HepG2 (cell line): Measurements from ENCODE around the gene AGPAT2. TPM values are rescaled to one million over a fixed set of nuclear protein-coding genes. Genes with fewer than 3 reads are reported as not detected.

Source experiments
- ATAC-seq: fragments of 200-7000 bp; cut with Tn5 transposase; 3 replicates; pipeline ENCODE4 v1.9.1; 2020; ENCODE audit warnings: mild to moderate bottlenecking, moderate library complexity
- Bru-seq: library from RNA; stranded (reverse); fragments of 400-500 nt; gene quantifications from one replicate; lab custom pipeline; 2021; lab: Mats Ljungman, UMichigan
- BruChase-seq, 2 experiments: library from RNA; stranded (reverse); fragments of 400-500 nt; gene quantifications; one replicate each; lab custom pipeline; 2021; lab: Mats Ljungman, UMichigan
- BruUV-seq: library from RNA; stranded (reverse); fragments of 400-500 nt; replicated peaks from 2 replicates; lab custom pipeline; 2021; lab: Mats Ljungman, UMichigan
- CTCF ChIA-PET: fragments of 300-600 bp; formaldehyde crosslinking; extraction: SDS; loops from one replicate; lab custom pipeline; 2021; ENCODE audit warnings: low total read pairs, inconsistent platforms, low intra/inter-chr PET ratio; lab: Yijun Ruan, JAX
- POLR2A ChIA-PET: fragments of 350-600 bp; sonication (Branson Sonifier 250); formaldehyde crosslinking; loops from one replicate; lab custom pipeline; 2020; ENCODE audit warnings: antibody characterized with exemption, inconsistent platforms; lab: Yijun Ruan, JAX
- DNase-seq: peaks from one replicate; pipeline ENCODE4 v3.0.0-alpha.2; 2015; ENCODE audit warnings: low spot score
- FAIRE-seq: peaks from 3 replicates; lab custom pipeline; 2011; peaks lifted over from hg19 to GRCh38; lab: Jason Lieb, UNC
- H2AFZ ChIP-seq: one replicate; pipeline ENCODE4 v1.6.1; 2011; ENCODE audit warnings: low read length, inconsistent platforms
- H3K27ac ChIP-seq: fragments of 300-600 bp; 3 replicates; pipeline ENCODE4 v1.8.0; 2011; ENCODE audit warnings: mixed run types, mild to moderate bottlenecking, mixed read lengths, low read length, inconsistent platforms; ENCODE audit not compliant: insufficient read depth; ENCODE audit errors: extremely low read length
- H3K27me3 ChIP-seq, 2 experiments: fragments of 200-600 bp in 1 of 2; 2 replicates in 1 of 2; 3 replicates in 1 of 2; pipeline versions ENCODE4 v1.6.0 to v1.8.0; 2011; ENCODE audit warnings: low read length in 2 of 2, mild to moderate bottlenecking in 2 of 2, moderate library complexity in 2 of 2, inconsistent platforms in 1 of 2; ENCODE audit not compliant: insufficient read depth in 2 of 2, control insufficient read depth in 1 of 2
- H3K36me3 ChIP-seq, 2 experiments: fragments of 200-600 bp in 1 of 2; replicated peaks in 1 of 2; 2 replicates in 1 of 2; 3 replicates in 1 of 2; pipeline versions ENCODE4 v1.5.1 to v1.8.0; 2011; ENCODE audit warnings: low read length in 2 of 2, inconsistent platforms in 1 of 2; ENCODE audit not compliant: insufficient read depth in 2 of 2, control insufficient read depth in 1 of 2
- H3K4me1 ChIP-seq: 2 replicates; pipeline ENCODE4 v1.5.1; 2012; ENCODE audit warnings: low read length, inconsistent platforms; ENCODE audit not compliant: insufficient read depth
- H3K4me2 ChIP-seq: 2 replicates; pipeline ENCODE4 v1.6.0; 2011; ENCODE audit warnings: low read depth, low read length, inconsistent platforms
- H3K4me3 ChIP-seq, 3 experiments: fragments of 200-600 bp in 1 of 3; sonication (generic), shearing (Covaris generic) in 1 of 3; replicated peaks in 1 of 3; 2 replicates each; pipeline ENCODE4 v1.5.1; 2011 to 2016; ENCODE audit warnings: low read length in 3 of 3, inconsistent platforms in 2 of 3, low read depth in 2 of 3, mild to moderate bottlenecking in 2 of 3, control low read depth in 1 of 3, mixed read lengths in 1 of 3; ENCODE audit not compliant: insufficient read depth in 1 of 3
- H3K79me2 ChIP-seq: one replicate; pipeline ENCODE4 v1.6.1; 2011; ENCODE audit warnings: low read length, inconsistent platforms; ENCODE audit not compliant: insufficient read depth
- H3K9ac ChIP-seq: 2 replicates; pipeline ENCODE4 v1.6.0; 2011; ENCODE audit warnings: mild to moderate bottlenecking, low read depth, low read length, inconsistent platforms; ENCODE audit not compliant: insufficient read depth
- H3K9me3 ChIP-seq: 2 replicates; pipeline ENCODE4 v1.5.1; 2012; ENCODE audit warnings: mild to moderate bottlenecking, low read length
- H4K20me1 ChIP-seq: 2 replicates; pipeline ENCODE4 v1.6.0; 2011; ENCODE audit warnings: inconsistent platforms, mild to moderate bottlenecking, low read length, moderate library complexity; ENCODE audit not compliant: insufficient read depth
- ATF4 ChIP-seq, 2 experiments: fragments of 450-650 bp in 1 of 2; sonication (generic) in 1 of 2; formaldehyde crosslinking; IDR thresholded peaks; 2 replicates each; pipeline versions ENCODE4 v1.5.0 to v1.8.0; 2020 to 2022; ENCODE audit warnings: mild to moderate bottlenecking in 1 of 2, missing genetic modification reagents in 1 of 2
- BRCA1 ChIP-seq: sonication (generic); formaldehyde crosslinking; IDR thresholded peaks from 2 replicates; pipeline ENCODE4 v1.4.0; 2020; ENCODE audit warnings: missing genetic modification reagents
- CREBL2 ChIP-seq: sonication (generic); formaldehyde crosslinking; IDR thresholded peaks from 2 replicates; pipeline ENCODE4 v1.8.1; 2023; ENCODE audit warnings: missing genetic modification reagents, mild to moderate bottlenecking, borderline replicate concordance
- DBP ChIP-seq: sonication (generic); formaldehyde crosslinking; IDR thresholded peaks from 2 replicates; pipeline ENCODE4 v1.4.0; 2020; ENCODE audit warnings: missing genetic modification reagents; ENCODE audit errors: not compliant biosample characterization
- HOXA9 ChIP-seq: sonication (generic); formaldehyde crosslinking; IDR thresholded peaks from 2 replicates; pipeline ENCODE4 v1.8.1; 2022; ENCODE audit warnings: missing genetic modification reagents, mild to moderate bottlenecking, moderate library complexity, borderline replicate concordance
- HOXD1 ChIP-seq: sonication (generic); formaldehyde crosslinking; IDR thresholded peaks from 2 replicates; pipeline ENCODE4 v1.5.0; 2020; ENCODE audit warnings: missing genetic modification reagents
- POLR2A ChIP-seq, 2 experiments: IDR thresholded peaks; 2 replicates each; pipeline ENCODE4 v1.6.1; 2011; ENCODE audit warnings: low read depth in 2 of 2, low read length in 2 of 2, mild to moderate bottlenecking in 1 of 2, moderate library complexity in 1 of 2; ENCODE audit not compliant: insufficient read depth in 1 of 2
- SAP130 ChIP-seq: IDR thresholded peaks from 2 replicates; pipeline ENCODE4 v1.6.1; 2016; ENCODE audit warnings: low read depth
- SNAPC2 ChIP-seq: sonication (generic); formaldehyde crosslinking; IDR thresholded peaks from 2 replicates; pipeline ENCODE4 v1.8.1; 2022; ENCODE audit warnings: mild to moderate bottlenecking, missing genetic modification reagents
- ZBTB3 ChIP-seq: sonication (generic); formaldehyde crosslinking; IDR thresholded peaks from 2 replicates; pipeline ENCODE4 v1.4.0; 2020; ENCODE audit warnings: low read depth, mild to moderate bottlenecking, moderate library complexity, missing genetic modification reagents, borderline replicate concordance
- ZNF34 ChIP-seq: sonication (generic); formaldehyde crosslinking; IDR thresholded peaks from 2 replicates; pipeline ENCODE4 v1.4.0; 2020; ENCODE audit warnings: mild to moderate bottlenecking, missing genetic modification reagents, borderline replicate concordance
- WGBS: methylation state at CpG from one replicate; pipeline ENCODE4 v1.1.6; 2017; ENCODE audit warnings: low lambda C conversion rate; 5-methylcytosine and 5-hydroxymethylcytosine counted together
- in situ Hi-C: cut with HindIII; loops from 2 replicates; pipeline ENCODE4 v1.10.0; 2017; ENCODE audit warnings: low pct_unique_long_range_greater_than_20kb; ENCODE audit not compliant: extremely low pct_ligation_motif_present
- intact Hi-C: fragments of 100-400 bp; cut with micrococcal nuclease; formaldehyde crosslinking; loops from one replicate; pipeline ENCODE4 v1.10.0; 2022; ENCODE audit not compliant: unreplicated experiment
- long read RNA-seq, 2 experiments: library from RNA in 1 of 2; library from polyadenylated mRNA in 1 of 2; stranded (forward) in 1 of 2; unstranded in 1 of 2; transcript quantifications; one replicate each; pipeline ENCODE4 v2.0.0, GENCODE V29; 2019 to 2022
- polyA minus RNA-seq, 3 experiments: library from RNA; depleted of rRNA, polyadenylated mRNA; stranded (reverse); fragments of >200 nt; gene quantifications; 2 replicates each; pipeline ENCODE4 v1.2.3, GENCODE V29; 2011; ENCODE audit warnings: low replicate concordance in 1 of 3
- polyA plus RNA-seq, 8 experiments: library from polyadenylated mRNA; depleted of rRNA in 3 of 8; stranded (reverse) in 7 of 8; unstranded in 1 of 8; fragments of >200 nt; fragmentation: Illumina TruSeq in 4 of 8; extraction: Trizol in 4 of 8; gene quantifications; 2 replicates each; pipeline versions ENCODE4 v1.2.1 to v1.2.3, GENCODE V29; 2011 to 2016; ENCODE audit warnings: low read depth in 4 of 8, missing spikeins in 1 of 8, mixed read lengths in 1 of 8; ENCODE audit not compliant: insufficient read depth in 1 of 8
- total RNA-seq, 5 experiments: library from RNA; depleted of rRNA; stranded (reverse); fragments of >200 nt; fragmentation: Illumina TruSeq; extraction: Trizol; gene quantifications; 2 replicates each; pipeline ENCODE4 v1.2.3, GENCODE V29; 2016; ENCODE audit warnings: low read depth in 1 of 5
- TF ChIP-seq, protein P1 (sequence below): sonication (generic); formaldehyde crosslinking; IDR thresholded peaks from 2 replicates; pipeline ENCODE4 v1.5.0; 2020; ENCODE audit warnings: mild to moderate bottlenecking, missing genetic modification reagents, moderate library complexity

The AGPAT2 gene
- total RNA-seq (2016; rRNA removed; fragmentation: Illumina TruSeq; extraction: Trizol) = 2.5 and 3.9 TPM in 2 replicates
- 5.2 and 5.9 TPM in 2 replicates for total RNA-seq (2016; cell fraction: cytosol; rRNA removed; fragmentation: Illumina TruSeq; extraction: Trizol; ENCODE audit: low read depth)
- total RNA-seq (2016; cell fraction: insoluble cytoplasmic fraction; rRNA removed; fragmentation: Illumina TruSeq; extraction: Trizol) = 2.1 and 3.5 TPM in 2 replicates
- 6.3 and 6.7 TPM in 2 replicates for total RNA-seq (2016; cell fraction: membrane; rRNA removed; fragmentation: Illumina TruSeq; extraction: Trizol)
- 3.1 and 3.9 TPM in 2 replicates for total RNA-seq (2016; cell fraction: nucleus; rRNA removed; fragmentation: Illumina TruSeq; extraction: Trizol)
- polyA plus RNA-seq (2011; rRNA removed) = 25.8 and 33.0 TPM in 2 replicates
- 34.1 and 37.6 TPM in 2 replicates for polyA plus RNA-seq (2011; cell fraction: cytosol; rRNA removed)
- 32.1 and 35.6 TPM in 2 replicates for polyA plus RNA-seq (2011; cell fraction: nucleus; rRNA removed)
- polyA plus RNA-seq (2012) = 9.3 and 10.6 TPM in 2 replicates
- 8.4 and 9.1 TPM in 2 replicates for polyA plus RNA-seq (2016; cell fraction: cytosol; fragmentation: Illumina TruSeq; extraction: Trizol; ENCODE audit: low read depth)
- polyA plus RNA-seq (2016; cell fraction: insoluble cytoplasmic fraction; fragmentation: Illumina TruSeq; extraction: Trizol; ENCODE audit: low read depth) = 3.6 and 3.8 TPM in 2 replicates
- 9.7 and 9.8 TPM in 2 replicates for polyA plus RNA-seq (2016; cell fraction: membrane; fragmentation: Illumina TruSeq; extraction: Trizol; ENCODE audit: low read depth)
- 8.2 and 8.4 TPM in 2 replicates for polyA plus RNA-seq (2016; cell fraction: nucleus; fragmentation: Illumina TruSeq; extraction: Trizol; ENCODE audit: insufficient read depth, low read depth)
- polyA minus RNA-seq (2011; rRNA and poly(A)+ RNA removed; ENCODE audit: low replicate concordance) = 34.1 and 96.5 TPM in 2 replicates
- polyA minus RNA-seq (2011; cell fraction: cytosol; rRNA and poly(A)+ RNA removed) = 12.3 and 17.9 TPM in 2 replicates
- polyA minus RNA-seq (2011; cell fraction: nucleus; rRNA and poly(A)+ RNA removed) = 6.1 and 6.2 TPM in 2 replicates
- percentile 29 among the genes with signal in this experiment for Bru-seq, nascent RNA
- percentile 28 among the genes with signal in this experiment for BruChase-seq, experiment 1, labeled RNA remaining after a 6-hour chase
- percentile 26 among the genes with signal in this experiment for BruChase-seq, experiment 2, labeled RNA remaining after a 2-hour chase
- long read RNA-seq, experiment 1, transcript AGPAT2-202 (6 exons, 1,512 nt) = major isoform, 41 of 49 reads
- long read RNA-seq, experiment 1, partial matches to known transcripts = 0 of 49 reads
- long read RNA-seq, experiment 1, other reads (novel, unspliced or antisense) = 3 of 49 reads
- long read RNA-seq, experiment 2, transcript AGPAT2-201 (5 exons, 1,391 nt) = minor isoform, 5 of 51 reads
- long read RNA-seq, experiment 2, transcript AGPAT2-202 (6 exons, 1,512 nt) = major isoform, 33 of 51 reads
- long read RNA-seq, experiment 2, partial matches to known transcripts = 1 of 51 reads
- long read RNA-seq, experiment 2, other reads (novel, unspliced or antisense) = 11 of 51 reads

DNA sequence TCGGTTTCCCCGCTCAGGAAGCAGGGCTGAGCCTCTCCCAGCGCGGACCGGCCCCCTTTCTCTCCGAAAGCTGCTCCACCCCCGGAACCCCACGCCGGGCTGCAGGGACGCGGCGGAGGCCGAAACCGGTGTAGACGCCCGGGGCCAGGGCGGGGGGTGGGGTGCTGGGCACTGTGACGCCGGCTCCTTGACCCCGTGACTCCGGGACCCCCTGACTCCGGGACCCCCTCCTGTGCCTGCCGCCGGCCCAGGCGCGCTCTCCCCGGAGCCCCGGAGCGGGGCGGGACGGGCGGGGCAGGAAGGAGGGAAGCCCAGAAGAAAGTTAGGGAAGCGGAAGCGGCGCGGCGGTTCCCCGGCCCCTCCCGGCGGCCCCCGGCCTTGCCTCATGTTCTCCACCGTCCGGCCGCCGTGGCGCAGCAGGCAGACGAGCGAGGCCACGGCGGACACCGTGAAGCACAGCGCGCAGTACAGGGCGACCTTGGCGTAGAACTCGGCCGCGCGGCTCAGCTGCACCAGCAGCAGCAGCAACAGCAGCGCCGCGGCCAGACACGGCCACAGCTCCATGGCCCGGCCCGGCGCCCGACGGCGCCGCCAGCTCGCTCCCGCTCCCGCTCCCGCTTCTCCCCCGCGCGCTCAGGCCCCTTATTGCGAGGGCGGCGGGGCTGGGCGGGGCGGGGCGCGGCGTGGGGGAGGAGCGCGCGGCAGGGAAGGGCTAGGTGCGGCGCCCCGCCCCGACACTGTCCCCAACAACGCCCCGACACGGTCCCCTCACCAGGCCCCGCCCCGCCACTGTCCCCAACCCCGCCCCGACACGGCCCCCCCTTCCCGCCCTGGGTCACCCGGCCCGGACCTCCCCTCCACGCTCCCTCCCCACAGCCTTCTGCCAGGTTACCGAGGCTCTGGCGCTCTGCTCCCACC, at the start of gene AGPAT2:
Gene AGPAT2, minus strand, starts transcription at position 664 of the 918 bp plus-strand sequence. Its CDS starts 100 bp downstream, at position 564.
- ChIA-PET CTCF (no interaction called here), POLR2A (interaction anchor here (1.6 kb wide), 1 partner anchor 10 kb away, joined by 4 read pairs; no protein-coding TSS in a partner anchor)
- FAIRE-seq (no peak), ATAC-seq (peak; percentile 64), DNase-seq (no peak)
- intact Hi-C loops (no loop called here), in situ Hi-C loops (no loop called here)
- peaks cover 17 to 62% of the 10 kb centered on the region in 2 experiments for H3K27me3 ChIP-seq
- H3K4me2 ChIP-seq = peak within 1 kb of the TSS; percentile 68
- no peaks in the 10 kb centered on the region for H3K9me3 ChIP-seq
- H3K27ac ChIP-seq = no peak within 1 kb of the TSS
- H3K9ac ChIP-seq = peak within 1 kb of the TSS; percentile 54; the same call in 1 of the 2 replicates
- H3K36me3 ChIP-seq = no peaks in the 10 kb centered on the region
- H3K79me2 ChIP-seq = no peaks in the 10 kb centered on the region
- BruUV-seq = no TSS peak
- peak within 1 kb of the TSS; percentile 42 to 75 (median 57); a peak in 5 of 6 replicates for H3K4me3 ChIP-seq
- no peaks in the 10 kb centered on the region for H4K20me1 ChIP-seq
- 0% methylated on average over 10 of the region's 106 CpGs for WGBS
- peaks cover 47% of the 10 kb centered on the region for H3K4me1 ChIP-seq
- no peak within 1 kb of the TSS for H2AFZ ChIP-seq
- TF ChIP-seq, protein P1, sequence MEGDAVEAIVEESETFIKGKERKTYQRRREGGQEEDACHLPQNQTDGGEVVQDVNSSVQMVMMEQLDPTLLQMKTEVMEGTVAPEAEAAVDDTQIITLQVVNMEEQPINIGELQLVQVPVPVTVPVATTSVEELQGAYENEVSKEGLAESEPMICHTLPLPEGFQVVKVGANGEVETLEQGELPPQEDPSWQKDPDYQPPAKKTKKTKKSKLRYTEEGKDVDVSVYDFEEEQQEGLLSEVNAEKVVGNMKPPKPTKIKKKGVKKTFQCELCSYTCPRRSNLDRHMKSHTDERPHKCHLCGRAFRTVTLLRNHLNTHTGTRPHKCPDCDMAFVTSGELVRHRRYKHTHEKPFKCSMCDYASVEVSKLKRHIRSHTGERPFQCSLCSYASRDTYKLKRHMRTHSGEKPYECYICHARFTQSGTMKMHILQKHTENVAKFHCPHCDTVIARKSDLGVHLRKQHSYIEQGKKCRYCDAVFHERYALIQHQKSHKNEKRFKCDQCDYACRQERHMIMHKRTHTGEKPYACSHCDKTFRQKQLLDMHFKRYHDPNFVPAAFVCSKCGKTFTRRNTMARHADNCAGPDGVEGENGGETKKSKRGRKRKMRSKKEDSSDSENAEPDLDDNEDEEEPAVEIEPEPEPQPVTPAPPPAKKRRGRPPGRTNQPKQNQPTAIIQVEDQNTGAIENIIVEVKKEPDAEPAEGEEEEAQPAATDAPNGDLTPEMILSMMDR (CRISPR knock-in tag) = no peak
- TF ChIP-seq SAP130 (CRISPR knock-in tag) (no peak), ZBTB3 (CRISPR knock-in tag) (no peak), HOXA9 (CRISPR knock-in tag) (no peak), HOXD1 (CRISPR knock-in tag) (no peak), CREBL2 (no peak), DBP (CRISPR knock-in tag) (no peak), ZNF34 (CRISPR knock-in tag) (no peak), ATF4 (CRISPR knock-in tag; IDR thresholded peaks at IDR 0.05) (no peak), POLR2A (IDR thresholded peaks at IDR 0.05; ENCODE audit: insufficient read depth in 1 of 2, low read depth in 2 of 2, low read length in 2 of 2) (no peak), BRCA1 (CRISPR knock-in tag) (no peak), SNAPC2 (CRISPR knock-in tag) (no peak)
